CD4-positive, alpha-beta T cell treated with Interleukin-1 beta for 1 hour (primary cell): ENCODE measurements around the gene FHDC1.

Experiments
- DNase-seq, 2 donors: peaks; one replicate each; pipeline ENCODE4 v3.0.0-alpha.2; 2020 to 2022

The FHDC1 gene

GRCh38 chr4:152961014-152961772 is 25.1 kb downstream of the FHDC1 start:
- no peak for DNase-seq

GRCh38 chr4:152961773-152962115 is 25.6 kb downstream of the FHDC1 start:
- no peak for DNase-seq

- no peak for DNase-seq
Measured at GRCh38 chr4:152962150-152962549, 26.0 kb downstream of the FHDC1 start.

GRCh38 chr4:152964335-152964734 is 28.2 kb downstream of the FHDC1 start:
- DNase-seq, result no peak

- no peak for DNase-seq
Measured at GRCh38 chr4:152965611-152966010, 29.5 kb downstream of the FHDC1 start.

GRCh38 chr4:152967907-152968306 is 31.8 kb downstream of the FHDC1 start:
- no peak for DNase-seq

- DNase-seq, result no peak
Measured at GRCh38 chr4:152968806-152969394, 32.8 kb downstream of the FHDC1 start.

GRCh38 chr4:152970102-152970820 is 34.1 kb downstream of the FHDC1 start:
- no peak for DNase-seq

GRCh38 chr4:152971053-152971452 is 34.9 kb downstream of the FHDC1 start:
- no peak for DNase-seq

GRCh38 chr4:152972821-152973628 is 36.9 kb downstream of the FHDC1 start:
- DNase-seq, result no peak

- no peak for DNase-seq
Measured at GRCh38 chr4:152973629-152974467, 37.7 kb downstream of the FHDC1 start.

- DNase-seq, result no peak
Measured at GRCh38 chr4:152974468-152975379, 38.6 kb downstream of the FHDC1 start.

- DNase-seq, result no peak
Measured at GRCh38 chr4:152975380-152976211, 39.5 kb downstream of the FHDC1 start.

- DNase-seq, result no peak
Measured at GRCh38 chr4:152976212-152976761, 40.2 kb downstream of the FHDC1 start.

GRCh38 chr4:152979731-152980330 is 43.7 kb downstream of the FHDC1 start:
- no peak for DNase-seq

GRCh38 chr4:152981278-152981677 is 45.2 kb downstream of the FHDC1 start:
- no peak for DNase-seq

- DNase-seq, result no peak
Measured at GRCh38 chr4:152981842-152982241, 45.7 kb downstream of the FHDC1 start.

- no peak for DNase-seq
Measured at GRCh38 chr4:152983221-152983620, 47.1 kb downstream of the FHDC1 start.

- DNase-seq, result no peak
Measured at GRCh38 chr4:152983774-152984411, 47.8 kb downstream of the FHDC1 start.
